ENCODE data around the gene RBM24.
"Not testable (repeated sequence)": the region's sequence is repeated elsewhere in the genome, so short reads cannot be mapped to it uniquely, and the experiment has no call there.

Gene RBM24

GRCh38 chr6:17299222-17299621, 18.1 kb downstream of the RBM24 start:
- Histone ChIP-seq H3K27ac (no peak overlapping the region), H3K4me3 (no peak overlapping the region)
- no peak for DNase-seq (ENCODE audit: low spot score)
- TF ChIP-seq, protein P1, sequence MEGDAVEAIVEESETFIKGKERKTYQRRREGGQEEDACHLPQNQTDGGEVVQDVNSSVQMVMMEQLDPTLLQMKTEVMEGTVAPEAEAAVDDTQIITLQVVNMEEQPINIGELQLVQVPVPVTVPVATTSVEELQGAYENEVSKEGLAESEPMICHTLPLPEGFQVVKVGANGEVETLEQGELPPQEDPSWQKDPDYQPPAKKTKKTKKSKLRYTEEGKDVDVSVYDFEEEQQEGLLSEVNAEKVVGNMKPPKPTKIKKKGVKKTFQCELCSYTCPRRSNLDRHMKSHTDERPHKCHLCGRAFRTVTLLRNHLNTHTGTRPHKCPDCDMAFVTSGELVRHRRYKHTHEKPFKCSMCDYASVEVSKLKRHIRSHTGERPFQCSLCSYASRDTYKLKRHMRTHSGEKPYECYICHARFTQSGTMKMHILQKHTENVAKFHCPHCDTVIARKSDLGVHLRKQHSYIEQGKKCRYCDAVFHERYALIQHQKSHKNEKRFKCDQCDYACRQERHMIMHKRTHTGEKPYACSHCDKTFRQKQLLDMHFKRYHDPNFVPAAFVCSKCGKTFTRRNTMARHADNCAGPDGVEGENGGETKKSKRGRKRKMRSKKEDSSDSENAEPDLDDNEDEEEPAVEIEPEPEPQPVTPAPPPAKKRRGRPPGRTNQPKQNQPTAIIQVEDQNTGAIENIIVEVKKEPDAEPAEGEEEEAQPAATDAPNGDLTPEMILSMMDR (IDR thresholded peaks at IDR 0.05), result no peak

- Histone ChIP-seq H3K27ac (no peak overlapping the region), H3K4me3 (no peak overlapping the region)
- TF ChIP-seq, protein P1 (IDR thresholded peaks at IDR 0.05), result no peak
- DNase-seq (ENCODE audit: low spot score), result no peak
Measured at GRCh38 chr6:17299750-17300149, 18.6 kb downstream of the RBM24 start.

GRCh38 chr6:17300637-17301036, 19.5 kb downstream of the RBM24 start:
- DNase-seq (ENCODE audit: low spot score), result no peak
- no peak overlapping the region for H3K27ac ChIP-seq
- H3K4me3 ChIP-seq, result no peak overlapping the region
- TF ChIP-seq, protein P1 (IDR thresholded peaks at IDR 0.05), result no peak

- DNase-seq (ENCODE audit: low spot score), result no peak
Measured at GRCh38 chr6:17303444-17303843, 22.3 kb downstream of the RBM24 start.

DNA sequence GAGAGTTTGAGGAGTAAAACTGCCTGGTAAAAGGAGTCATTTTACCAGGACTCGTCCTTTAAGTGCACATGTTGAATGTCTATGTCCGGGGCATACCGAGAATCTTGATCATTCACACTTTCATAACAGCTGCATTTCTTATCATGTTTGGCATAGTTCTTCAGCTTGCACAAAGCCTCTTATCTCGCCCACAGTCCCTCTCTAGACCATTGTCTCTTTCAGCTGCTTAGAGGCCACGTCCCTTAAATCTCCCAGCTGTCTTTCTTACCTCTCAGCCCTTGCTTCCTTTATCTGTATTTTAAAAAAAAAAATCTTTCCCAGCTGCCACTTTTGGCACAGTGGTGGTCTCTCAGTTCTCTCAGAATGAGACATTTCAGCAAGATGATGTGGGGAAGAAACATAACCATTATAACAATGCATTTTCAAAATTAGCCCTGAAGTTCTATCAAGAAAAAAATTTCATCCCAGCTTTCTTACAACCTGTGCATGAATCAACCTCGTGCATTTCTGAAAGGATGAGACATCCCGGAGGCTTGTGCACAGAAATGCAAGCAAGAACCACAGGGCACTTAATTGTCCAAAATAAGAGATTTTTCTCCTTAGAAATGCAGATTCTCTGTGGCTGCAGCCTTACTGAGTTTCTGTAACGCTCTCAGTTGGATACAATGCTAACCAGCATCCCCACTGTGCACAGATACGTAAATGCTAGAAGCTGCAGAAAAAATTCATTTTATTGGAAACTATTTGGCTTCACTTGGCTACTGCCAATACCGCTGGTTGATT, 24.2 kb downstream of the RBM24 start:
- TF ChIP-seq, protein P1 (IDR thresholded peaks at IDR 0.05), result no peak

More at GRCh38 chr6:17303444-17303843, 22.3 kb downstream of the RBM24 start:
- no peak overlapping the region for H3K4me3 ChIP-seq
- TF ChIP-seq, protein P1 (IDR thresholded peaks at IDR 0.05), result no peak
- H3K27ac ChIP-seq, result no peak overlapping the region

DNA sequence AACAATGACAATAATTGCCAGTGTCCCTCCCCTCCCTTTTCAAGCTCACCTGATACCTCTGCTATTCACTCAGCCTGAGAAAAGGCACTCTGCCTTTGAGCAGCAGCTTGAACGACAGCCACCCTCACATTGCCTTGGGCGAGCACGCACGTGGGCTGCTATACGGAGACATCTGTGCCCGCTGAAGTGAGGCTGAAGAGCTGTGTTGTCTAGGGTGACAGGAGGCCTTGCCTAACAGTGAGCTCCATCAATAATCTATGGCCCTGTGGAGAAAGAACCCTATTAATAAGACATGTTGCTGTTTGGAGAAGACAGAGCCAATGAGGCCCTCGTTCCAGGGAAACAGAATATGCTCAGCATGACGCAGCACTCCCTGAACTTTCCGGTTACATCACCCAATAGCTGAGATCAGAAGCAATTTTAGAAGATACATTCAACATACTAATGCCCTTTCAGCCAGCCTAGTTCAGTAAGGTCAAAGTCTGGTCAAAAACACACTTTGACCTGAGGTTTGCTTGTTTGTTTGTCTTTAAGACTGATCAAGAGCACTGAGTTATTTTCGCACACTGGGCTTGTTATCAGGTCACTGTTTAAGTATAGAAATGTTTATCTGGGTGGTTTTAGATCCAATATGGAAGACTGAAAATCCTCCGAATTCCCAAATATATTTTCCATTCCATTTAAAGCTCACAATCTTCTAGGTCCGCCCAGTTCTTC, 30.6 kb downstream of the RBM24 start:
- H3K27ac ChIP-seq, result peak overlapping the region in 1 of 2 donors; percentile 20
- no peak overlapping the region for H3K4me3 ChIP-seq
- TF ChIP-seq, protein P1 (IDR thresholded peaks at IDR 0.05), result no peak
- DNase-seq (ENCODE audit: low spot score), result no peak

More for the DNA sequence above, 24.2 kb downstream of the RBM24 start:
- no peak overlapping the region for H3K27ac ChIP-seq
- DNase-seq (ENCODE audit: low spot score), result no peak
- no peak overlapping the region for H3K4me3 ChIP-seq

GRCh38 chr6:17313238-17313637, 32.1 kb downstream of the RBM24 start:
- not testable (repeated sequence) for DNase-seq (ENCODE audit: low spot score); H3K4me3 ChIP-seq; H3K27ac ChIP-seq

Data from coronary artery (tissue), 2 donors.